SK-N-SH treated with all-trans-retinoic acid at 6 μM for 48 hours (cell line): ENCODE results near the gene HRAS.

ENCODE experiments used
- ATAC-seq: fragments of 200-7000 bp; cut with Tn5 transposase; 3 replicates; pipeline ENCODE4 v1.9.1; 2020; ENCODE audit warnings: mild to moderate bottlenecking, moderate library complexity
- ARNTL ChIP-seq: fragments of 450-650 bp; formaldehyde crosslinking; IDR thresholded peaks from 2 replicates; pipeline ENCODE4 v1.5.0; 2020; ENCODE audit warnings: low read depth, mild to moderate bottlenecking, moderate library complexity, borderline replicate concordance
- BACH2 ChIP-seq: fragments of 250-450 bp; sonication (Bioruptor Pico); IDR thresholded peaks from 2 replicates; pipeline ENCODE4 v1.9.0; 2021; ENCODE audit warnings: mild to moderate bottlenecking, borderline replicate concordance
- CREB5 ChIP-seq: fragments of 250-450 bp; sonication (Bioruptor Pico); IDR thresholded peaks from 2 replicates; pipeline ENCODE4 v1.5.1; 2020; ENCODE audit warnings: low read depth, mild to moderate bottlenecking, moderate library complexity
- CSDC2 ChIP-seq: fragments of 250-450 bp; sonication (Bioruptor Pico); IDR thresholded peaks from 2 replicates; pipeline ENCODE4 v1.5.0; 2020; ENCODE audit warnings: mild to moderate bottlenecking, moderate library complexity
- CSRNP3 ChIP-seq: fragments of 250-450 bp; sonication (Bioruptor Pico); IDR thresholded peaks from 2 replicates; pipeline ENCODE4 v1.5.1; 2021; ENCODE audit warnings: mild to moderate bottlenecking, moderate library complexity
- GLIS3 ChIP-seq: fragments of 250-450 bp; sonication (Bioruptor Pico); IDR thresholded peaks from 2 replicates; pipeline ENCODE4 v1.5.0; 2020; ENCODE audit warnings: mild to moderate bottlenecking, moderate library complexity
- ISL1 ChIP-seq: fragments of 250-450 bp; sonication (Bioruptor Pico); IDR thresholded peaks from 2 replicates; pipeline ENCODE4 v2.1.2; 2022; ENCODE audit warnings: mild to moderate bottlenecking, moderate library complexity
- OSR1 ChIP-seq: fragments of 250-450 bp; sonication (Bioruptor Pico); IDR thresholded peaks from 2 replicates; pipeline ENCODE4 v1.8.0; 2022; ENCODE audit warnings: moderate library complexity, mild to moderate bottlenecking, inconsistent platforms
- POU6F1 ChIP-seq: fragments of 250-450 bp; sonication (Bioruptor Pico); IDR thresholded peaks from 2 replicates; pipeline ENCODE4 v1.8.0; 2021; ENCODE audit warnings: low read depth, mild to moderate bottlenecking, moderate library complexity, borderline replicate concordance
- RARB ChIP-seq: fragments of 250-450 bp; sonication (Bioruptor Pico); IDR thresholded peaks from 2 replicates; pipeline ENCODE4 v1.8.0; 2021; ENCODE audit warnings: mild to moderate bottlenecking, moderate library complexity
- TCF4 ChIP-seq: fragments of 250-450 bp; sonication (Bioruptor Pico); IDR thresholded peaks from 2 replicates; pipeline ENCODE4 v1.8.0; 2021; ENCODE audit warnings: mild to moderate bottlenecking, moderate library complexity, borderline replicate concordance
- TOX ChIP-seq: fragments of 250-450 bp; sonication (Bioruptor Pico); IDR thresholded peaks from 2 replicates; pipeline ENCODE4 v1.8.0; 2021; ENCODE audit warnings: mild to moderate bottlenecking, moderate library complexity, borderline replicate concordance
- ZC3H10 ChIP-seq: fragments of 250-450 bp; sonication (Bioruptor Pico); IDR thresholded peaks from 2 replicates; pipeline ENCODE4 v1.5.1; 2021; ENCODE audit warnings: mild to moderate bottlenecking, moderate library complexity
- ZFP3 ChIP-seq: fragments of 250-450 bp; sonication (Bioruptor Pico); IDR thresholded peaks from 2 replicates; pipeline ENCODE4 v1.5.0; 2020; ENCODE audit warnings: mild to moderate bottlenecking, moderate library complexity
- ZFP30 ChIP-seq: fragments of 450-650 bp; formaldehyde crosslinking; IDR thresholded peaks from 2 replicates; pipeline ENCODE4 v1.5.0; 2022; ENCODE audit warnings: mild to moderate bottlenecking, moderate library complexity
- ZNF565 ChIP-seq: fragments of 450-650 bp; formaldehyde crosslinking; conservative IDR thresholded peaks from 2 replicates; pipeline ENCODE4 v1.5.0; 2020; ENCODE audit warnings: low read depth, mild to moderate bottlenecking, moderate library complexity
- ZNF70 ChIP-seq: fragments of 450-650 bp; formaldehyde crosslinking; IDR thresholded peaks from 2 replicates; pipeline ENCODE4 v1.5.0; 2020; ENCODE audit warnings: mild to moderate bottlenecking, moderate library complexity
- ZNF8 ChIP-seq: fragments of 450-650 bp; formaldehyde crosslinking; IDR thresholded peaks from 2 replicates; pipeline ENCODE4 v1.5.0; 2020; ENCODE audit warnings: mild to moderate bottlenecking, moderate library complexity
- TF ChIP-seq, protein P1 (sequence below): fragments of 250-450 bp; sonication (Bioruptor Pico); IDR thresholded peaks from 2 replicates; pipeline ENCODE4 v1.5.0; 2020; ENCODE audit warnings: mild to moderate bottlenecking, moderate library complexity
- TF ChIP-seq, protein P2 (sequence below): fragments of 250-450 bp; sonication (Bioruptor Pico); IDR thresholded peaks from 2 replicates; pipeline ENCODE4 v1.8.0; 2020; ENCODE audit warnings: mild to moderate bottlenecking, moderate library complexity, borderline replicate concordance

HRAS gene

DNA sequence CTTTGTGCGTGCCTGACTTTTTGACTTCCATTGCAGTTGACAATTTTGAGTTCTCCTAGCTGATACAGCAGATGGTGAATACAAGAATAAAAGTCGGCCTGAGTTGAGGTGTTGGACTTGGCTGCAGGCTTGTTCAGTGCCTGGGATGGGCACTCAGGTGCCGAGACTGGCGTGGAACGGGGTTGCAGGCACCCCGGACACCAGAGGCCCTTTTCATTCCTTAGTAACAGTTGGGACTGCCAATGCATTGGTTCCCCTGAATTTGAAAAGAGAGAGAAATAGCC lies 42.2 kb upstream of the HRAS start:
- ATAC-seq: no peak

GRCh38 chr11:576811-577610 lies 41.6 kb upstream of the HRAS start:
- ATAC-seq: no peak
- TF ChIP-seq CSDC2 (no peak), CSRNP3 (CRISPR knock-in tag) (no peak), CREB5 (CRISPR knock-in tag) (no peak), ZC3H10 (no peak), RARB (CRISPR knock-in tag) (no peak), ZNF8 (CRISPR knock-in tag) (no peak), POU6F1 (CRISPR knock-in tag) (no peak), ISL1 (CRISPR knock-in tag) (no peak), BACH2 (CRISPR knock-in tag) (no peak)

More for the DNA sequence above, 42.2 kb upstream of the HRAS start:
- TF ChIP-seq TCF4 (CRISPR knock-in tag): no peak
- no peak for TF ChIP-seq ZFP3 (CRISPR knock-in tag)
- no peak for TF ChIP-seq CSDC2
- TF ChIP-seq, protein P1, sequence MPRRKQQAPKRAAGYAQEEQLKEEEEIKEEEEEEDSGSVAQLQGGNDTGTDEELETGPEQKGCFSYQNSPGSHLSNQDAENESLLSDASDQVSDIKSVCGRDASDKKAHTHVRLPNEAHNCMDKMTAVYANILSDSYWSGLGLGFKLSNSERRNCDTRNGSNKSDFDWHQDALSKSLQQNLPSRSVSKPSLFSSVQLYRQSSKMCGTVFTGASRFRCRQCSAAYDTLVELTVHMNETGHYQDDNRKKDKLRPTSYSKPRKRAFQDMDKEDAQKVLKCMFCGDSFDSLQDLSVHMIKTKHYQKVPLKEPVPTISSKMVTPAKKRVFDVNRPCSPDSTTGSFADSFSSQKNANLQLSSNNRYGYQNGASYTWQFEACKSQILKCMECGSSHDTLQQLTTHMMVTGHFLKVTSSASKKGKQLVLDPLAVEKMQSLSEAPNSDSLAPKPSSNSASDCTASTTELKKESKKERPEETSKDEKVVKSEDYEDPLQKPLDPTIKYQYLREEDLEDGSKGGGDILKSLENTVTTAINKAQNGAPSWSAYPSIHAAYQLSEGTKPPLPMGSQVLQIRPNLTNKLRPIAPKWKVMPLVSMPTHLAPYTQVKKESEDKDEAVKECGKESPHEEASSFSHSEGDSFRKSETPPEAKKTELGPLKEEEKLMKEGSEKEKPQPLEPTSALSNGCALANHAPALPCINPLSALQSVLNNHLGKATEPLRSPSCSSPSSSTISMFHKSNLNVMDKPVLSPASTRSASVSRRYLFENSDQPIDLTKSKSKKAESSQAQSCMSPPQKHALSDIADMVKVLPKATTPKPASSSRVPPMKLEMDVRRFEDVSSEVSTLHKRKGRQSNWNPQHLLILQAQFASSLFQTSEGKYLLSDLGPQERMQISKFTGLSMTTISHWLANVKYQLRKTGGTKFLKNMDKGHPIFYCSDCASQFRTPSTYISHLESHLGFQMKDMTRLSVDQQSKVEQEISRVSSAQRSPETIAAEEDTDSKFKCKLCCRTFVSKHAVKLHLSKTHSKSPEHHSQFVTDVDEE (CRISPR knock-in tag): no peak
- no peak for TF ChIP-seq TOX
- TF ChIP-seq POU6F1 (CRISPR knock-in tag): no peak
- TF ChIP-seq BACH2 (CRISPR knock-in tag): no peak
- no peak for TF ChIP-seq ZNF8 (CRISPR knock-in tag)
- TF ChIP-seq, protein P2, sequence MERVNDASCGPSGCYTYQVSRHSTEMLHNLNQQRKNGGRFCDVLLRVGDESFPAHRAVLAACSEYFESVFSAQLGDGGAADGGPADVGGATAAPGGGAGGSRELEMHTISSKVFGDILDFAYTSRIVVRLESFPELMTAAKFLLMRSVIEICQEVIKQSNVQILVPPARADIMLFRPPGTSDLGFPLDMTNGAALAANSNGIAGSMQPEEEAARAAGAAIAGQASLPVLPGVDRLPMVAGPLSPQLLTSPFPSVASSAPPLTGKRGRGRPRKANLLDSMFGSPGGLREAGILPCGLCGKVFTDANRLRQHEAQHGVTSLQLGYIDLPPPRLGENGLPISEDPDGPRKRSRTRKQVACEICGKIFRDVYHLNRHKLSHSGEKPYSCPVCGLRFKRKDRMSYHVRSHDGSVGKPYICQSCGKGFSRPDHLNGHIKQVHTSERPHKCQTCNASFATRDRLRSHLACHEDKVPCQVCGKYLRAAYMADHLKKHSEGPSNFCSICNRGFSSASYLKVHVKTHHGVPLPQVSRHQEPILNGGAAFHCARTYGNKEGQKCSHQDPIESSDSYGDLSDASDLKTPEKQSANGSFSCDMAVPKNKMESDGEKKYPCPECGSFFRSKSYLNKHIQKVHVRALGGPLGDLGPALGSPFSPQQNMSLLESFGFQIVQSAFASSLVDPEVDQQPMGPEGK (CRISPR knock-in tag): no peak
- no peak for TF ChIP-seq ARNTL
- no peak for TF ChIP-seq CREB5 (CRISPR knock-in tag)
- TF ChIP-seq GLIS3 (CRISPR knock-in tag): no peak
- no peak for TF ChIP-seq ZFP30 (CRISPR knock-in tag)
- no peak for TF ChIP-seq ZC3H10
- TF ChIP-seq ISL1 (CRISPR knock-in tag): no peak
- no peak for TF ChIP-seq CSRNP3 (CRISPR knock-in tag)
- no peak for TF ChIP-seq ZNF70 (CRISPR knock-in tag)
- no peak for TF ChIP-seq RARB (CRISPR knock-in tag)
- no peak for TF ChIP-seq OSR1 (CRISPR knock-in tag)
- TF ChIP-seq ZNF565 (CRISPR knock-in tag): no peak
